Stimulated activated CD8-positive, alpha-beta memory T cell treated with anti-CD3 and anti-CD28 coated beads, Interleukin-15, amount 100 ng/mL, for 1 hour (primary cell): ENCODE data around the gene TENT4A.

ENCODE experiments used
- DNase-seq: peaks from one replicate; pipeline ENCODE4 v3.0.0-alpha.2; 2020; ENCODE audit warnings: low read depth

The TENT4A gene

DNA sequence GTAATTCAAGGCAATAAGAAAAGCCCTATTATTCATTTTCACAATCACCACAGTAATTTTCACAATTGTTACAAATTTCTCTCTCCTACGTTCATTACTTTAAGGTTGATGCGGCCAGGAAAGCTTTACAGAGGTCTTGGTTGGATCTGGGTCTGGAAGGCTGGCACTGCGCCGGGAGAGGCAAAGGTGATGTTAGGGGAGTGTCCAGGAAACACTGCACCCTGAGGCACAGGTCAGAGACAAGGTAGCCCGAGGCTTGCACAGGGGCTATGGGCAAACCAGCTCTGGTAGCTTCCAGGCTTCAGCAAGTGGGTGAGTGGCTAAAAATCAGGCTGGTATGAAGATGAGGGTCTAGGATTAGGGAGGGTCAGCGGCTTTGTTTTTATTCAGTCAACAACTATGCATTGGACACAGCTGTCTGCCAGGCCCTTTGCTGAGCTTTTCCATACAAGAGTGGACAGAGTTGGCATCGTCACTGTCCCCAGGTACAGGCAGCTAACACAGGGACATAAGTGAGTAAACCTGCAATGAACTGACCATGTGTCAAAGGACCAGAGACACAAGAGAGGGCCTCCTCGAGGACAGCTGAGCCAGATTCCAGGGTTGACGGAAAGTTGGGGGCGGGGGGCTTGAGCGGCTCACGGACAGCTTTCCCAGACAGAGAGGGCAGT is 12.4 kb upstream of the TENT4A start:
- DNase-seq, result no peak

GRCh38 chr5:6701491-6701890 is 11.7 kb upstream of the TENT4A start:
- DNase-seq, result no peak

GRCh38 chr5:6702633-6703032 is 10.6 kb upstream of the TENT4A start:
- no peak for DNase-seq

- DNase-seq, result no peak
These were observed 9.4 kb upstream of the TENT4A start for GRCh38 chr5:6703806-6704205.

DNA sequence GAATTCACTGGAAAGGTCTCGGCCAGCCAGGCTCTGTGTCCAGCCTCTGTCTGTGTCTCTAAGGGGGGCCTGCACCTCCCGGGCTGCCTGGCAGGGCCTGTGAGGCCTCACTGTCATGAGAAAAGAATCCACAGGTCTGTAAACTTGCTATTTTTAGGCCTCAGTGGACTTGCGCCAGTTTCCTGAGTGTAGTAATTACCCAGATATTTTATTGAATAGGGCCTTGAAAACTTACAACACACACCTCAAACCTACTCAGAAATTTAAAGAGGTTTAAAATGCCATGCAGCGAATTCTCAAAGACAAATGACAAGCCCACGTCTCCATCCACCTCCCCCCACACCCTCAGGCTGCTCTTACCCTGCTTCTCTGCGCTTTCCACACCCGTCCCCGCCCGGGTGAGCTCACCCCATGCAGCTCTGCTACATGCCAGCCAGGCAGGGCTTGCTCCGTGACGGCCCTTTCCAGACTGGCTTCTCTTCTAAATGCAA is 8.8 kb upstream of the TENT4A start:
- no peak for DNase-seq

DNA sequence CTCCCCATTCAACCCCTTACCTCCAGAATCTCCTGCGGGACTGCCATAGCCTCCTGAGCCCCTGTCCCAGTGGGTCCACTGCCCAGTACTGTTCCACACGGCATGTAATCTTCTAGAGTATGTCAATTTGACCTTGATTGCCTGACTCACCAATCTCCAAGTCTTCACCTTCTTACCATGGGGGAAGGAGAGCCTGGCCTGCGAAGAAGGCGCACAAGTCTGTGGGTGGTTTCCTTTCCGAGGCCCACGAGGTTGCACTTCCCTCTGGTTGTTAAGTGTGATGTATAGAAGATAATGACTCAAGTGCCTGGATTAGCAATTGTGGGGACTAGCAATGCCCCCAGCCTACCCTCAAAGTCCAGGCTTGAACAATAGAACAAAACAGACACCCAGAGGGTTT is 8.1 kb upstream of the TENT4A start:
- no peak for DNase-seq

- DNase-seq, result no peak
These were observed 7.3 kb upstream of the TENT4A start for GRCh38 chr5:6705959-6706358.

- no peak for DNase-seq
These were observed 5.4 kb upstream of the TENT4A start for GRCh38 chr5:6707852-6708251.

DNA sequence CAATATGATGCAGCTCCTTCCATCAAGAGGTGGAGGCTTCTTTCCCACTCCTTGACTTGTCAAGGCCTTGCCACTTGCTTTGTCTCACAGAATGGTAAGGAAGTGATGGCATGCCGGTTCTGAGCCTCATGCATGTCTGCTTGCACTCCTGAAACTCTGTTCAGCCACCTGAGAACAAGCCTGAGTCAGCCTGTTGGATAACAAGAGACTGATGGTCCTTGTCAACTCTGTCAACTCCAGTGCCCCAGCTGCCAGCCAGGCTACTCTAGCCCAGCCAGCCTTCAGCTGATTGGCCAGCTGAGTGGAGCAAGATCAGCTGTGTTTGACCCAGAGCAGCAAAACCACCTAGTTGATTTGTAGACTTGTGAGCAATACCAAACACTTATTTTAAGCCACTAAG is 4.4 kb upstream of the TENT4A start:
- no peak for DNase-seq

DNA sequence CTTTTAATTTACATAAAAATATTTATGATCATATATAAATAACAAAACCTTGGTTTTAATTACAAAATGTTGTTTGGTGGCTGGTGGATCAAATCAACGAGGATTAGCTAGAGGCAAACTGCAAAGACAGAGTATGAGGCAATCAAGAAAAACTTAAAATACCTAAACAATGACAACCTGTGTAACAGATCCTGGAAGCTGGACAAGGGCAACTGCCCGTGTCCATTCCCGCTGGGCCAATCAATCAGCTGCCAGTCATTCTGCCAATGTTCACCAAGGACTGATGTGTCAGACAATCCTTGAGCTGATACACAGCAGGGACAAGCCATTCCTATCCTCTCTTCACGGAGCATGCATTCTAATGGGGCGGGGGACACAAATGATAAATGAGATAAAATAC is 3.2 kb upstream of the TENT4A start:
- no peak for DNase-seq

GRCh38 chr5:6710551-6711318 is 2.5 kb upstream of the TENT4A start:
- DNase-seq, result no peak

DNA sequence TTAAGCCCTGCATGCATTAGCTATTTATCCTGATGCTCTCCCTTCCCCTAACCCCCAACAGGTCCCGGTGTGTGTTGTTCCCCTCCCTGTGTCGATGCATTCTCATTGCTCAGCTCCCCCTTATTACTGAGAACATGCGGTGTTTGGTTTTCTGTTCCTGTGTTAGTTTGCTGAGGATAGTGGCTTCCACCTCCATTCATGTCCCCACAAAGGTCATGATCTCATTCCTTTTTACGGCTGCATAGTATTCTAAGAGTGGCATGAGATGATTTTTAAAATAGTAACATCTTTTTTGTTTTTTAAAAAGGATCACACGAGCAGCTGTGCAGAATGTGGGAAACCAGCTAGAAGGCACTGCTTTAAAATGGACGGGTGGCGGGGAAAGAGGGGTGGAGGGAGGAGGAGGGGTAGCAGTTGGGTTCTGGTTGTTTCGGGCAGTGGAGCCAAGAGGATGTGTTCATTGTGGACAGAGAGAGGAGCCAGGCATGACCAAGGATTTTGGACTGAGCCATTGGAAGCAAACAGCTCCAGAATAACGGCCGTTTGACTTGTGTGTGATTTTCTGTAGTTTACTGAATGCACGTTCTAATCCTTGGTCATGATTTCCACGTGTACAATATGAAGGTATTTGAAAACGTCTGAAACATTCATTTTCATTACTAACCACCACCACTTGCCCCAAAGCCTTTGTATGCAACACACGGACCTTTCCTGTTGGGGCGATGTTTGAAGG is 1.7 kb upstream of the TENT4A start:
- DNase-seq, result no peak

DNA sequence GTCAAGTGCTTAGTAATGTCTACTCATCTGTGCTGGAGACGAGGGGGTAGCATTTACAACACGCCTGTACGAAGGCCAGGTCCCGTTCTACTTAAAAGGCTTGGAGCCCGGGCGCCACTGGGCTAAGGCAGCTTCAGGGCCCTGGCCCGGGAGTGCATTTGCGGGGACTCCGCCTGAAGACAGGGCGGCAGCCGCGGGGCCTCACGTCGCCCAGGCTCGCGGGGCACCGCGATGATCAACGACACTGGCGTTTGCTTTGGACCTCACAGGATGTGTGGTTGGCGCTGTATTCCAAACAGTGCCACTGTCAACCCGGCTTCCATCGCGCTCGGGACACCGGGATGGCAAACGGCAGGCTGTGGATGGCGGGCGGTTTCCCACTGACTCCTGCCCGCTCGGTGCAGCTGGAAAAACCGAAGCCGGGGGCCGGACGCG is 1.1 kb upstream of the TENT4A start:
- no peak for DNase-seq

GRCh38 chr5:6712577-6713273 is 507 bp upstream of the TENT4A start:
- peak; percentile 91 for DNase-seq

GRCh38 chr5:6714226-6715041 is 1.2 kb downstream of the TENT4A start:
- DNase-seq, result no peak

GRCh38 chr5:6715271-6715670 is 2.0 kb downstream of the TENT4A start:
- no peak for DNase-seq

- DNase-seq, result no peak
These were observed 2.8 kb downstream of the TENT4A start for GRCh38 chr5:6715758-6716628.

DNA sequence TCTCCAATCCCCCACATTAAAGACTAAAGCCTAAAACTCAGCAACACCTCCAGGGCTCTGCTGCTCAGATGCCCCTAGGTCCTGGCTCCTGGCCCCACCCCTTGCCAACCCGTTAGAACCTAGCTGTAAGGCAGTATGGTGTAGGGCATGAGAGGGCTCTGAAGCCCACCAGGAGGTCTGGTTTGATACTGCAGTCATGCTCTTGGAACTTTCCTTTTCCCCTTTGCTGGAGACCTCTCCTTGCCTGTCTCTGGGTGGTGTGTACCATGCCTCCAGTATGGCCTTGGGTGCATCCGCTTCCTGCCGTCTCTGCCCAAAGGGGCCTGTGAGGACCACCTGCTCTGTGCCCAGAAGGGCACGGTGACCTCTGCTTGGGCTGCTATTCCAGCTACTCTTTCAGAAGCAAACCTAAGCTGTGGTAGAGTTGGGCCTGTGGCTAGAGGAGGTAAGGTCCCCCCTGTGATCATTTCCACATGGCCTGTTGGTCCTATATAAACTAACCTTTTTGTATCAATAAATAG is 3.5 kb downstream of the TENT4A start:
- DNase-seq, result no peak

GRCh38 chr5:6717247-6717646 is 4.0 kb downstream of the TENT4A start:
- DNase-seq, result no peak

- DNase-seq, result no peak
These were observed 4.5 kb downstream of the TENT4A start for GRCh38 chr5:6717687-6718086.
